Liver (tissue), 9 donors: ENCODE data around the gene CDK19. TPM values are rescaled to one million over a fixed set of nuclear protein-coding genes. Genes with fewer than 3 reads are reported as not detected.
"Not testable (repeated sequence)": the region's sequence is repeated elsewhere in the genome, so short reads cannot be mapped to it uniquely, and the experiment has no call there.

Experiments
- DNase-seq: peaks from one replicate; pipeline ENCODE4 v3.0.0-alpha.2; 2017; ENCODE audit warnings: low spot score
- H3K27ac ChIP-seq, 2 donors: one replicate each; pipeline ENCODE4 v1.7.0; 2013; ENCODE audit warnings: inconsistent platforms in 2 of 2, low read length in 2 of 2, control low read depth in 1 of 2, low read depth in 1 of 2, mild to moderate bottlenecking in 1 of 2
- H3K27me3 ChIP-seq, 4 donors: one replicate each; pipeline versions ENCODE4 v1.6.1 to v1.7.0; 2013; ENCODE audit warnings: low read length in 3 of 4, inconsistent platforms in 1 of 4, mild to moderate bottlenecking in 1 of 4, moderate library complexity in 1 of 4; ENCODE audit not compliant: control insufficient read depth in 4 of 4, insufficient read depth in 4 of 4
- H3K36me3 ChIP-seq, 4 donors: one replicate each; pipeline versions ENCODE4 v1.6.1 to v1.7.0; 2013; ENCODE audit warnings: low read length in 3 of 4, mild to moderate bottlenecking in 3 of 4, low read depth in 1 of 4, moderate library complexity in 1 of 4; ENCODE audit not compliant: control insufficient read depth in 4 of 4, insufficient read depth in 3 of 4
- H3K4me1 ChIP-seq, 4 donors: one replicate each; pipeline versions ENCODE4 v1.6.1 to v1.7.0; 2013; ENCODE audit warnings: low read length in 3 of 4, mild to moderate bottlenecking in 3 of 4, moderate library complexity in 1 of 4; ENCODE audit not compliant: control insufficient read depth in 4 of 4, insufficient read depth in 4 of 4
- H3K4me3 ChIP-seq, 3 donors: one replicate each; pipeline versions ENCODE4 v1.6.1 to v1.7.0; 2013; ENCODE audit warnings: low read length in 3 of 3, control low read depth in 1 of 3, low read depth in 1 of 3, mild to moderate bottlenecking in 1 of 3
- H3K9ac ChIP-seq, 2 donors: one replicate each; pipeline ENCODE4 v1.7.0; 2013; ENCODE audit warnings: low read length in 2 of 2, mild to moderate bottlenecking in 2 of 2, moderate library complexity in 2 of 2, control low read depth in 1 of 2, low read depth in 1 of 2
- H3K9me3 ChIP-seq, 4 donors: one replicate each; pipeline versions ENCODE4 v1.6.1 to v1.7.0; 2013; ENCODE audit warnings: low read length in 3 of 4; ENCODE audit not compliant: control insufficient read depth in 4 of 4
- FOXA1 ChIP-seq: IDR thresholded peaks from 2 replicates; pipeline ENCODE4 v1.6.1; 2016; ENCODE audit warnings: antibody characterized with exemption
- FOXA2 ChIP-seq: IDR thresholded peaks from 2 replicates; pipeline ENCODE4 v1.6.1; 2016; ENCODE audit warnings: antibody characterized with exemption
- HNF4A ChIP-seq, 2 donors: conservative IDR thresholded peaks; 2 replicates each; pipeline ENCODE4 v1.6.1; 2016; ENCODE audit warnings: antibody characterized with exemption in 2 of 2, mild to moderate bottlenecking in 2 of 2
- HNF4G ChIP-seq: IDR thresholded peaks from 2 replicates; pipeline ENCODE4 v1.6.1; 2016; ENCODE audit warnings: antibody characterized with exemption
- JUND ChIP-seq, 2 donors: IDR thresholded peaks; 2 replicates each; pipeline ENCODE4 v1.6.1; 2016; ENCODE audit warnings: antibody characterized with exemption in 2 of 2
- NR2F2 ChIP-seq: IDR thresholded peaks from 2 replicates; pipeline ENCODE4 v1.6.1; 2016; ENCODE audit warnings: antibody characterized with exemption
- RAD21 ChIP-seq, 2 donors: IDR thresholded peaks; 2 replicates each; pipeline ENCODE4 v1.6.1; 2016; ENCODE audit warnings: antibody characterized with exemption in 2 of 2, mild to moderate bottlenecking in 2 of 2
- RXRA ChIP-seq, 2 donors: IDR thresholded peaks; 2 replicates each; pipeline ENCODE4 v1.6.1; 2017 to 2018; ENCODE audit warnings: antibody characterized with exemption in 2 of 2, mild to moderate bottlenecking in 1 of 2
- SP1 ChIP-seq: IDR thresholded peaks from 2 replicates; pipeline ENCODE4 v1.6.1; 2018; ENCODE audit warnings: antibody characterized with exemption, mild to moderate bottlenecking
- TAF1 ChIP-seq: conservative IDR thresholded peaks from 2 replicates; pipeline ENCODE4 v1.6.1; 2016; ENCODE audit warnings: antibody characterized with exemption, mild to moderate bottlenecking
- YY1 ChIP-seq: IDR thresholded peaks from 2 replicates; pipeline ENCODE4 v1.6.1; 2016; ENCODE audit warnings: antibody characterized with exemption, mild to moderate bottlenecking
- WGBS: extraction: QIAGEN DNeasy Blood & Tissue Kit; methylation state at CpG from one replicate; pipeline ENCODE4 v1.1.7; 2013; 5-methylcytosine and 5-hydroxymethylcytosine counted together
- polyA plus RNA-seq, 2 donors: library from polyadenylated mRNA; stranded (reverse) in 1 of 2; unstranded in 1 of 2; fragments of 200-250 nt in 1 of 2; fragments of >200 nt in 1 of 2; fragmentation: Nextera tagmentation in 1 of 2; extraction: Ambion mirVana in 1 of 2; gene quantifications; one replicate each; pipeline versions ENCODE4 v1.2.1 to v1.2.3, GENCODE V29; 2013 to 2015
- total RNA-seq, 2 donors: library from RNA; depleted of rRNA; stranded (reverse); fragments of >200 nt; gene quantifications; one replicate each; pipeline ENCODE4 v1.2.3, GENCODE V29; 2014
- TF ChIP-seq, protein P1 (sequence below): fragments of 150-350 bp; IDR thresholded peaks from 2 replicates; pipeline ENCODE4 v1.5.1; 2017; ENCODE audit warnings: improper control_type of control experiment, low read depth, low read length; ENCODE audit not compliant: missing input control
- TF ChIP-seq, protein P2 (sequence below): IDR thresholded peaks from 2 replicates; pipeline ENCODE4 v1.6.1; 2016; ENCODE audit warnings: antibody characterized with exemption, mild to moderate bottlenecking
- TF ChIP-seq, protein P3 (sequence below): IDR thresholded peaks from 2 replicates; pipeline ENCODE4 v1.6.1; 2016; ENCODE audit warnings: antibody characterized with exemption
- TF ChIP-seq, protein P4 (sequence below): IDR thresholded peaks from 2 replicates; pipeline ENCODE4 v1.6.1; 2016; ENCODE audit warnings: antibody characterized with exemption
- donor health status: healthy.
- donor health status: healthy.
- donor health status: healthy.
- donor health status: healthy.
- donor health status: healthy.

CDK19 gene
- total and polyA plus RNA-seq, 4 donors, result 1.8 to 7.6 (median 3.9) TPM

DNA sequence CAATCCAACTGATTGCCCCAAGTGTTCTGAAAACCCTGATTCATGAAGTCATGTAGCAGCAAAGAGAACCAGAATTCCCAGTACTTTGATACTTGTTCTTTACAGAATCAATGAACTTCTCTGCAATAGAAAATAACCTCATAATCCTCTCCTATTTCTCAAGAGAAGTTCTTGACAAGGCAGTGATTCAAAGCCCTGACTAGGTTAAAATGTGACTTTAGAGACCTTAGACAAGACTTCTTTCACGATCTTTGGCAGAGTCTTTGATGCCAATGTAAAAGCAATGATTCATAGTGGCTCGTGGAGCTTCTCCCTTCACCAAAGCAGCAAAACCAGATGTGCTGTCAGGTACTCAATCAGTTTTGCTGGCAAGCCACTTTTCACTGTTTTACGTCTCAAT, 95.2 kb downstream of the CDK19 start:
- H3K27me3 ChIP-seq, result no peaks in the 10 kb centered on the region
- H3K36me3 ChIP-seq, result no peaks in the 10 kb centered on the region
- TF ChIP-seq NR2F2 (no peak), TAF1 (no peak), FOXA2 (no peak), FOXA1 (no peak), HNF4A (conservative IDR thresholded peaks at IDR 0.05) (no peak), JUND (IDR thresholded peaks at IDR 0.05) (no peak), HNF4G (no peak), RAD21 (IDR thresholded peaks at IDR 0.05) (no peak), YY1 (no peak), RXRA (IDR thresholded peaks at IDR 0.05) (no peak), SP1 (no peak)
- TF ChIP-seq, protein P1, sequence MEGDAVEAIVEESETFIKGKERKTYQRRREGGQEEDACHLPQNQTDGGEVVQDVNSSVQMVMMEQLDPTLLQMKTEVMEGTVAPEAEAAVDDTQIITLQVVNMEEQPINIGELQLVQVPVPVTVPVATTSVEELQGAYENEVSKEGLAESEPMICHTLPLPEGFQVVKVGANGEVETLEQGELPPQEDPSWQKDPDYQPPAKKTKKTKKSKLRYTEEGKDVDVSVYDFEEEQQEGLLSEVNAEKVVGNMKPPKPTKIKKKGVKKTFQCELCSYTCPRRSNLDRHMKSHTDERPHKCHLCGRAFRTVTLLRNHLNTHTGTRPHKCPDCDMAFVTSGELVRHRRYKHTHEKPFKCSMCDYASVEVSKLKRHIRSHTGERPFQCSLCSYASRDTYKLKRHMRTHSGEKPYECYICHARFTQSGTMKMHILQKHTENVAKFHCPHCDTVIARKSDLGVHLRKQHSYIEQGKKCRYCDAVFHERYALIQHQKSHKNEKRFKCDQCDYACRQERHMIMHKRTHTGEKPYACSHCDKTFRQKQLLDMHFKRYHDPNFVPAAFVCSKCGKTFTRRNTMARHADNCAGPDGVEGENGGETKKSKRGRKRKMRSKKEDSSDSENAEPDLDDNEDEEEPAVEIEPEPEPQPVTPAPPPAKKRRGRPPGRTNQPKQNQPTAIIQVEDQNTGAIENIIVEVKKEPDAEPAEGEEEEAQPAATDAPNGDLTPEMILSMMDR, result no peak
- TF ChIP-seq, protein P2, sequence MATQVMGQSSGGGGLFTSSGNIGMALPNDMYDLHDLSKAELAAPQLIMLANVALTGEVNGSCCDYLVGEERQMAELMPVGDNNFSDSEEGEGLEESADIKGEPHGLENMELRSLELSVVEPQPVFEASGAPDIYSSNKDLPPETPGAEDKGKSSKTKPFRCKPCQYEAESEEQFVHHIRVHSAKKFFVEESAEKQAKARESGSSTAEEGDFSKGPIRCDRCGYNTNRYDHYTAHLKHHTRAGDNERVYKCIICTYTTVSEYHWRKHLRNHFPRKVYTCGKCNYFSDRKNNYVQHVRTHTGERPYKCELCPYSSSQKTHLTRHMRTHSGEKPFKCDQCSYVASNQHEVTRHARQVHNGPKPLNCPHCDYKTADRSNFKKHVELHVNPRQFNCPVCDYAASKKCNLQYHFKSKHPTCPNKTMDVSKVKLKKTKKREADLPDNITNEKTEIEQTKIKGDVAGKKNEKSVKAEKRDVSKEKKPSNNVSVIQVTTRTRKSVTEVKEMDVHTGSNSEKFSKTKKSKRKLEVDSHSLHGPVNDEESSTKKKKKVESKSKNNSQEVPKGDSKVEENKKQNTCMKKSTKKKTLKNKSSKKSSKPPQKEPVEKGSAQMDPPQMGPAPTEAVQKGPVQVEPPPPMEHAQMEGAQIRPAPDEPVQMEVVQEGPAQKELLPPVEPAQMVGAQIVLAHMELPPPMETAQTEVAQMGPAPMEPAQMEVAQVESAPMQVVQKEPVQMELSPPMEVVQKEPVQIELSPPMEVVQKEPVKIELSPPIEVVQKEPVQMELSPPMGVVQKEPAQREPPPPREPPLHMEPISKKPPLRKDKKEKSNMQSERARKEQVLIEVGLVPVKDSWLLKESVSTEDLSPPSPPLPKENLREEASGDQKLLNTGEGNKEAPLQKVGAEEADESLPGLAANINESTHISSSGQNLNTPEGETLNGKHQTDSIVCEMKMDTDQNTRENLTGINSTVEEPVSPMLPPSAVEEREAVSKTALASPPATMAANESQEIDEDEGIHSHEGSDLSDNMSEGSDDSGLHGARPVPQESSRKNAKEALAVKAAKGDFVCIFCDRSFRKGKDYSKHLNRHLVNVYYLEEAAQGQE, result no peak
- TF ChIP-seq, protein P3, sequence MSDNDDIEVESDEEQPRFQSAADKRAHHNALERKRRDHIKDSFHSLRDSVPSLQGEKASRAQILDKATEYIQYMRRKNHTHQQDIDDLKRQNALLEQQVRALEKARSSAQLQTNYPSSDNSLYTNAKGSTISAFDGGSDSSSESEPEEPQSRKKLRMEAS, result no peak
- TF ChIP-seq, protein P4, sequence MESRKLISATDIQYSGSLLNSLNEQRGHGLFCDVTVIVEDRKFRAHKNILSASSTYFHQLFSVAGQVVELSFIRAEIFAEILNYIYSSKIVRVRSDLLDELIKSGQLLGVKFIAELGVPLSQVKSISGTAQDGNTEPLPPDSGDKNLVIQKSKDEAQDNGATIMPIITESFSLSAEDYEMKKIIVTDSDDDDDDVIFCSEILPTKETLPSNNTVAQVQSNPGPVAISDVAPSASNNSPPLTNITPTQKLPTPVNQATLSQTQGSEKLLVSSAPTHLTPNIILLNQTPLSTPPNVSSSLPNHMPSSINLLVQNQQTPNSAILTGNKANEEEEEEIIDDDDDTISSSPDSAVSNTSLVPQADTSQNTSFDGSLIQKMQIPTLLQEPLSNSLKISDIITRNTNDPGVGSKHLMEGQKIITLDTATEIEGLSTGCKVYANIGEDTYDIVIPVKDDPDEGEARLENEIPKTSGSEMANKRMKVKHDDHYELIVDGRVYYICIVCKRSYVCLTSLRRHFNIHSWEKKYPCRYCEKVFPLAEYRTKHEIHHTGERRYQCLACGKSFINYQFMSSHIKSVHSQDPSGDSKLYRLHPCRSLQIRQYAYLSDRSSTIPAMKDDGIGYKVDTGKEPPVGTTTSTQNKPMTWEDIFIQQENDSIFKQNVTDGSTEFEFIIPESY, result no peak
- no peaks in the 10 kb centered on the region for H3K9me3 ChIP-seq
- H3K4me3 ChIP-seq, result no peak overlapping the region
- no peak overlapping the region for H3K9ac ChIP-seq
- WGBS, result 98% methylated on average over 3 of the region's 3 CpGs
- no peak overlapping the region for H3K27ac ChIP-seq
- peaks cover 0 to 1% (median 0%) of the 10 kb centered on the region in 4 donors for H3K4me1 ChIP-seq
- DNase-seq, result no peak

GRCh38 chr6:110719601-110720000, 95.7 kb downstream of the CDK19 start:
- H3K9ac ChIP-seq, H3K27me3 ChIP-seq, H3K9me3 ChIP-seq, H3K4me1 ChIP-seq, H3K36me3 ChIP-seq, H3K27ac ChIP-seq, DNase-seq, H3K4me3 ChIP-seq: not testable (repeated sequence)
- WGBS, result 94% methylated on average over 7 of the region's 7 CpGs
